Thyroid gland (tissue), 4 donors: ENCODE results near the gene LCN12.

ENCODE experiments used
- POLR2A ChIP-seq, 2 donors: fragments of 450-650 bp; IDR thresholded peaks; one replicate each; pipeline ENCODE4 v1.6.1; 2017; ENCODE audit warnings: antibody characterized with exemption in 2 of 2, mild to moderate bottlenecking in 2 of 2, moderate library complexity in 1 of 2
- TF ChIP-seq, protein P1 (sequence below), 6 experiments: fragments of 200-600 bp in 3 of 6; fragments of 450-650 bp in 3 of 6; sonication (generic) in 3 of 6; IDR thresholded peaks; one replicate each; pipeline ENCODE4 v1.5.1; 2016 to 2019; ENCODE audit warnings: antibody characterized with exemption in 6 of 6, mild to moderate bottlenecking in 2 of 6, inconsistent platforms in 1 of 6, moderate library complexity in 1 of 6

DNA sequence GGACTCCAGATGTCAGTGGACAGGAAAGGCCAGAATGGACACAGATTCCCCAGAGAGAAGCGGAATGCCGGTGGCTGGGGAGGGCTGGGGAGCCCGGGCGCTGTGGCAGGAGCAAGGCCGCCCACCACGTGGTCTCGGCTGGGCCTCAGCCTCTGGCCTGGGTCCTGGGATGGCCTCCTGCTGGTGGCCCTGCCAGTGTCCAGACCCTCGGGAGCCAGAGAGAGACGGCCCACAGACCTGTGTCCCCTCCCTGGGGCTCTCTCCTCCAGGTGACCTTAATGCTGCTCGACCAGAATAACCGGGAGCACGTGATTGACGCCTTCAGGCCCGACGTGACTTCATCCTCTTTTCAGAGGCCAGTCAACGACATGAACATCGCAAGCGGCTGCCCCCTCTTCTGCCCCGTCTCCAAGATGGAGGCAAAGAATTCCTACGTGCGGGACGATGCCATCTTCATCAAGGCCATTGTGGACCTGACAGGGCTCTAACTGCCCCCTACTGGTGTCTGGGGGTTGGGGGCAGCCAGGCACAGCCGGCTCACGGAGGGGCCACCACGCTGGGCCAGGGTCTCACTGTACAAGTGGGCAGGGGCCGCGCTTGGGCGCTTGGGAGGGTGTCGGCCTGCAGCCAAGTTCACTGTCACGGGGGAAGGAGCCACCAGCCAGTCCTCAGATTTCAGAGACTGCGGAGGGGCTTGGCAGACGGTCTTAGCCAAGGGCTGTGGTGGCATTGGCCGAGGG is 26.5 kb upstream of the LCN12 start:
- TF ChIP-seq, protein P1, sequence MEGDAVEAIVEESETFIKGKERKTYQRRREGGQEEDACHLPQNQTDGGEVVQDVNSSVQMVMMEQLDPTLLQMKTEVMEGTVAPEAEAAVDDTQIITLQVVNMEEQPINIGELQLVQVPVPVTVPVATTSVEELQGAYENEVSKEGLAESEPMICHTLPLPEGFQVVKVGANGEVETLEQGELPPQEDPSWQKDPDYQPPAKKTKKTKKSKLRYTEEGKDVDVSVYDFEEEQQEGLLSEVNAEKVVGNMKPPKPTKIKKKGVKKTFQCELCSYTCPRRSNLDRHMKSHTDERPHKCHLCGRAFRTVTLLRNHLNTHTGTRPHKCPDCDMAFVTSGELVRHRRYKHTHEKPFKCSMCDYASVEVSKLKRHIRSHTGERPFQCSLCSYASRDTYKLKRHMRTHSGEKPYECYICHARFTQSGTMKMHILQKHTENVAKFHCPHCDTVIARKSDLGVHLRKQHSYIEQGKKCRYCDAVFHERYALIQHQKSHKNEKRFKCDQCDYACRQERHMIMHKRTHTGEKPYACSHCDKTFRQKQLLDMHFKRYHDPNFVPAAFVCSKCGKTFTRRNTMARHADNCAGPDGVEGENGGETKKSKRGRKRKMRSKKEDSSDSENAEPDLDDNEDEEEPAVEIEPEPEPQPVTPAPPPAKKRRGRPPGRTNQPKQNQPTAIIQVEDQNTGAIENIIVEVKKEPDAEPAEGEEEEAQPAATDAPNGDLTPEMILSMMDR (IDR thresholded peaks at IDR 0.05), result no peak
- no peak for TF ChIP-seq POLR2A (IDR thresholded peaks at IDR 0.05)
